CD14-positive monocyte (primary cell): ENCODE results near the gene FAM151B. TPM values are rescaled to one million over a fixed set of nuclear protein-coding genes. Genes with fewer than 3 reads are reported as not detected.

Experiments
- DNase-seq, 3 donors: peaks; one replicate each; pipeline ENCODE4 v3.0.0-alpha.2; 2011 to 2022
- H2AFZ ChIP-seq: 2 replicates; pipeline ENCODE4 v1.6.0; 2012; ENCODE audit warnings: mild to moderate bottlenecking, low read depth, low read length, inconsistent platforms; ENCODE audit not compliant: insufficient read depth, poor library complexity, severe bottlenecking
- H3K27ac ChIP-seq, 2 donors: 1 replicate in 1 of 2; 2 replicates in 1 of 2; pipeline ENCODE4 v1.5.1; 2012 to 2013; ENCODE audit warnings: low read length in 2 of 2, control low read depth in 1 of 2, inconsistent platforms in 1 of 2, low read depth in 1 of 2, mild to moderate bottlenecking in 1 of 2
- H3K27me3 ChIP-seq, 2 donors: one replicate each; pipeline versions ENCODE4 v1.6.0 to v1.6.1; 2011 to 2013; ENCODE audit warnings: low read length in 2 of 2; ENCODE audit not compliant: control insufficient read depth in 2 of 2, insufficient read depth in 2 of 2
- H3K36me3 ChIP-seq, 2 donors: replicated peaks in 1 of 2; 1 replicate in 1 of 2; 2 replicates in 1 of 2; pipeline versions ENCODE4 v1.5.1 to v1.6.1; 2012 to 2013; ENCODE audit warnings: low read length in 2 of 2, control low read depth in 1 of 2, inconsistent platforms in 1 of 2, mild to moderate bottlenecking in 1 of 2; ENCODE audit not compliant: insufficient read depth in 2 of 2, control insufficient read depth in 1 of 2
- H3K4me1 ChIP-seq, 2 donors: 1 replicate in 1 of 2; 2 replicates in 1 of 2; pipeline versions ENCODE4 v1.5.1 to v1.6.1; 2012 to 2013; ENCODE audit warnings: low read length in 2 of 2, control low read depth in 1 of 2, inconsistent platforms in 1 of 2, mild to moderate bottlenecking in 1 of 2, moderate library complexity in 1 of 2; ENCODE audit not compliant: insufficient read depth in 2 of 2, control insufficient read depth in 1 of 2
- H3K4me2 ChIP-seq: replicated peaks from 2 replicates; pipeline ENCODE3; 2012; ENCODE audit warnings: low read length, moderate library complexity, mild to moderate bottlenecking; ENCODE audit not compliant: poor library complexity, severe bottlenecking; ENCODE audit errors: extremely low read depth
- H3K4me3 ChIP-seq, 3 experiments: fragments of 200-600 bp in 1 of 3; sonication (generic) in 1 of 3; replicated peaks in 1 of 3; 1 replicate in 2 of 3; 2 replicates in 1 of 3; pipeline ENCODE4 v1.5.1; 2011 to 2013; ENCODE audit warnings: low read length in 3 of 3, mild to moderate bottlenecking in 3 of 3, control low read depth in 2 of 3, low read depth in 2 of 3, inconsistent platforms in 1 of 3, moderate library complexity in 1 of 3
- H3K79me2 ChIP-seq: 2 replicates; pipeline ENCODE4 v1.6.0; 2012; ENCODE audit warnings: mild to moderate bottlenecking, control low read depth, inconsistent platforms, low read length, moderate library complexity; ENCODE audit not compliant: insufficient read depth
- H3K9ac ChIP-seq: 2 replicates; pipeline ENCODE4 v1.6.0; 2017; ENCODE audit warnings: low read length, mild to moderate bottlenecking; ENCODE audit not compliant: insufficient read depth, poor library complexity, severe bottlenecking
- H3K9me3 ChIP-seq, 2 donors: replicated peaks in 1 of 2; 1 replicate in 1 of 2; 2 replicates in 1 of 2; pipeline versions ENCODE4 v1.5.1 to v1.6.1; 2012 to 2013; ENCODE audit warnings: low read length in 2 of 2, control low read depth in 1 of 2; ENCODE audit not compliant: control insufficient read depth in 1 of 2, insufficient read depth in 1 of 2
- H4K20me1 ChIP-seq: 2 replicates; pipeline ENCODE4 v1.6.0; 2012; ENCODE audit warnings: mild to moderate bottlenecking, low read length, control low read depth, moderate library complexity; ENCODE audit not compliant: insufficient read depth
- H3K27ac Mint-ChIP-seq, 7 donors: one replicate each; pipeline ENCODE4 v1.8.0; 2020; ENCODE audit warnings: mild to moderate bottlenecking in 7 of 7, mixed read lengths in 7 of 7, moderate library complexity in 6 of 7, inconsistent platforms in 2 of 7
- H3K27me3 Mint-ChIP-seq, 3 donors: one replicate each; pipeline ENCODE4 v1.8.0; 2021 to 2022; ENCODE audit warnings: low read depth in 3 of 3, mild to moderate bottlenecking in 3 of 3, mixed read lengths in 3 of 3, moderate library complexity in 3 of 3, inconsistent platforms in 1 of 3
- H3K36me3 Mint-ChIP-seq, 2 donors: one replicate each; pipeline ENCODE4 v1.8.0; 2020; ENCODE audit warnings: mixed read lengths in 2 of 2, inconsistent platforms in 1 of 2, mild to moderate bottlenecking in 1 of 2
- H3K4me1 Mint-ChIP-seq: one replicate; pipeline ENCODE4 v1.8.0; 2020; ENCODE audit warnings: mild to moderate bottlenecking, mixed read lengths
- H3K4me3 Mint-ChIP-seq, 2 donors: one replicate each; pipeline ENCODE4 v1.8.0; 2020; ENCODE audit warnings: mild to moderate bottlenecking in 2 of 2, mixed read lengths in 2 of 2, moderate library complexity in 1 of 2
- H3K9me3 Mint-ChIP-seq, 7 donors: one replicate each; pipeline ENCODE4 v1.8.0; 2020 to 2022; ENCODE audit warnings: mixed read lengths in 7 of 7, mild to moderate bottlenecking in 6 of 7, moderate library complexity in 6 of 7, inconsistent platforms in 2 of 7
- CTCF ChIP-seq: fragments of 200-600 bp; IDR thresholded peaks from one replicate; pipeline ENCODE4 v1.8.0; 2022; ENCODE audit warnings: antibody characterized with exemption, mild to moderate bottlenecking
- WGBS: methylation state at CpG from one replicate; pipeline ENCODE4 v1.1.5; 2013; ENCODE audit warnings: missing lambda C conversion rate; ENCODE audit not compliant: insufficient coverage; 5-methylcytosine and 5-hydroxymethylcytosine counted together
- intact Hi-C, 2 donors: fragments of 100-400 bp; cut with micrococcal nuclease; formaldehyde crosslinking; loops; one replicate each; pipeline versions ENCODE4 v1.15.0 to v1.15.1; 2023
- polyA plus RNA-seq, 3 donors: library from polyadenylated mRNA; depleted of rRNA in 1 of 3; unstranded in 2 of 3; stranded (reverse) in 1 of 3; fragments of 300-500 nt in 2 of 3; fragments of >200 nt in 1 of 3; fragmentation: Illumina TruSeq in 2 of 3; gene quantifications; 1 replicate in 2 of 3; 2 replicates in 1 of 3; pipeline ENCODE4 v1.2.3, GENCODE V29; 2012 to 2021

FAM151B gene
- polyA plus RNA-seq, 3 donors, result 3.2 to 10.2 (median 4.5) TPM

DNA sequence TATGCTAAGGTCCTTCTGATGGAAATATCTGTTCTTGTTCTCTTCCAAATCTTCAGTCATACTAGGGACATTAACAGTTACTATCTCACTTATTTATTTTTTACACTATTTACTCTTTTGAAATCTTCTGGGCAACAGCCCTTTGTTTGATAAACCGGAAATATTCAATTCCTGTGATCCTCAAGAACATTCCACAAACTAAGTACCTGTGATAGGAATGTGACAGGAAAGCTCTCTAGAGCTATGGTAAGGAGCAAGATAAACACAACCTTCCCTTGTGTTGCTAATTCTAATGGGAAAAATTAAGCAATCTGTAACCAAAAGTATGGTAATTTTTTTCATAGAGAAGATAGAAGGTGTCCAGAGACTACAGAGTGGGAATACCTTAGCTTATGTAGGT, 104.2 kb downstream of the FAM151B start:
- Mint-ChIP-seq H3K27me3 (peaks cover 0 to 6% (median 0%) of the 10 kb centered on the region in 3 donors), H3K27ac (no peak overlapping the region), H3K4me1 (no peaks in the 10 kb centered on the region), H3K9me3 (peaks cover 0 to 2% (median 0%) of the 10 kb centered on the region in 7 donors), H3K4me3 (no peak overlapping the region), H3K36me3 (no peaks in the 10 kb centered on the region)
- Histone ChIP-seq H2AFZ (no peak overlapping the region), H3K27ac (no peak overlapping the region), H4K20me1 (no peaks in the 10 kb centered on the region), H3K4me2 (no peak overlapping the region), H3K9ac (no peak overlapping the region), H3K27me3 (no peaks in the 10 kb centered on the region), H3K36me3 (no peaks in the 10 kb centered on the region), H3K79me2 (no peaks in the 10 kb centered on the region), H3K4me1 (no peaks in the 10 kb centered on the region), H3K9me3 (no peaks in the 10 kb centered on the region), H3K4me3 (no peak overlapping the region)
- TF ChIP-seq CTCF, result no peak
- no CpG with 5 or more reads among the region's 1 CpG for WGBS
- DNase-seq, result no peak
- intact Hi-C loops, result no loop called here

Other genes starting within 250 kb of the FAM151B start
- 10 to 100 TPM in 1 of 3 donors, 1 to 10 TPM in 2; 5.0 to 35.9 (median 7.3) TPM for gene SERINC5, start 232.1 kb upstream of the FAM151B start, polyA plus RNA-seq
- not detected for gene SPZ1, start 168.1 kb upstream of the FAM151B start, polyA plus RNA-seq
- gene ZFYVE16, start 80.0 kb upstream of the FAM151B start, polyA plus RNA-seq, result 10 to 100 TPM in 2 of 3 donors, 1 to 10 TPM in 1; 9.4 to 15.8 (median 10.7) TPM
- gene ANKRD34B, start 82.2 kb downstream of the FAM151B start, polyA plus RNA-seq, result 1 to 10 TPM in 2 of 3 donors, under 1 TPM in 1; 0.43 to 2.0 (median 1.3) TPM
- 1 to 10 TPM; 4.5 to 9.9 (median 8.0) TPM for gene MSH3, start 166.6 kb downstream of the FAM151B start, polyA plus RNA-seq
- gene DHFR, start 166.9 kb downstream of the FAM151B start, polyA plus RNA-seq, result 1 to 10 TPM in 2 of 3 donors, under 1 TPM in 1; 0.75 to 2.9 (median 1.1) TPM